Central memory CD8-positive, alpha-beta T cell (primary cell): ENCODE data around the gene TEAD1.

Source experiments
- ATAC-seq: fragments of 150-1000 bp; cut with Tn5 transposase; replicated peaks from 2 replicates; pipeline ENCODE4 v1.10.0; 2022; ENCODE audit warnings: mild to moderate bottlenecking, moderate FRiP score, moderate number of reproducible peaks; ENCODE audit not compliant: poor library complexity, severe bottlenecking; ENCODE audit errors: extremely low read depth
- DNase-seq, 2 donors: peaks; one replicate each; pipeline ENCODE4 v3.0.0; 2021; ENCODE audit warnings: low spot score in 2 of 2
- H3K27ac Mint-ChIP-seq: one replicate; pipeline ENCODE4 v1.8.0; 2022; ENCODE audit warnings: low read depth, mild to moderate bottlenecking, moderate library complexity, mixed read lengths
- H3K27me3 Mint-ChIP-seq: one replicate; pipeline ENCODE4 v1.8.0; 2022; ENCODE audit warnings: mixed read lengths
- H3K36me3 Mint-ChIP-seq: one replicate; pipeline ENCODE4 v1.8.0; 2022; ENCODE audit warnings: mild to moderate bottlenecking, moderate library complexity, mixed read lengths; ENCODE audit not compliant: insufficient read depth
- H3K4me1 Mint-ChIP-seq: one replicate; pipeline ENCODE4 v1.8.0; 2022; ENCODE audit warnings: mixed read lengths
- H3K4me3 Mint-ChIP-seq: one replicate; pipeline ENCODE4 v1.8.0; 2022; ENCODE audit warnings: mild to moderate bottlenecking, moderate library complexity, mixed read lengths
- H3K9me3 Mint-ChIP-seq: one replicate; pipeline ENCODE4 v1.8.0; 2022; ENCODE audit warnings: mixed read lengths

Gene TEAD1

GRCh38 chr11:12682737-12683500, 8.7 kb downstream of the TEAD1 start:
- Mint-ChIP-seq H3K27me3 (peaks cover 95% of the 10 kb centered on the region), H3K4me1 (no peaks in the 10 kb centered on the region), H3K27ac (no peak overlapping the region), H3K36me3 (no peaks in the 10 kb centered on the region), H3K9me3 (no peaks in the 10 kb centered on the region), H3K4me3 (no peak overlapping the region)
- DNase-seq, result no peak
- ATAC-seq, result no peak

GRCh38 chr11:12683874-12684273, 9.7 kb downstream of the TEAD1 start:
- no peaks in the 10 kb centered on the region for H3K9me3 Mint-ChIP-seq
- no peak overlapping the region for H3K4me3 Mint-ChIP-seq
- peaks cover 95% of the 10 kb centered on the region for H3K27me3 Mint-ChIP-seq
- no peaks in the 10 kb centered on the region for H3K36me3 Mint-ChIP-seq
- no peaks in the 10 kb centered on the region for H3K4me1 Mint-ChIP-seq
- ATAC-seq (no peak), DNase-seq (no peak)
- no peak overlapping the region for H3K27ac Mint-ChIP-seq

- Mint-ChIP-seq H3K4me1 (no peaks in the 10 kb centered on the region), H3K9me3 (no peaks in the 10 kb centered on the region), H3K36me3 (peaks cover 1% of the 10 kb centered on the region), H3K27me3 (peaks cover 95% of the 10 kb centered on the region), H3K27ac (no peak overlapping the region), H3K4me3 (no peak overlapping the region)
- DNase-seq (no peak), ATAC-seq (no peak)
Observed at GRCh38 chr11:12684315-12684714, 10.1 kb downstream of the TEAD1 start.

GRCh38 chr11:12684816-12685215, 10.6 kb downstream of the TEAD1 start:
- no peak for DNase-seq
- ATAC-seq, result no peak
- H3K27me3 Mint-ChIP-seq, result peaks cover 92% of the 10 kb centered on the region
- H3K36me3 Mint-ChIP-seq, result peaks cover 1% of the 10 kb centered on the region
- H3K27ac Mint-ChIP-seq, result no peak overlapping the region
- no peaks in the 10 kb centered on the region for H3K4me1 Mint-ChIP-seq
- H3K9me3 Mint-ChIP-seq, result no peaks in the 10 kb centered on the region
- no peak overlapping the region for H3K4me3 Mint-ChIP-seq

- ATAC-seq (no peak), DNase-seq (no peak)
- peaks cover 1% of the 10 kb centered on the region for H3K36me3 Mint-ChIP-seq
- H3K4me1 Mint-ChIP-seq, result no peaks in the 10 kb centered on the region
- H3K4me3 Mint-ChIP-seq, result no peak overlapping the region
- H3K27ac Mint-ChIP-seq, result no peak overlapping the region
- H3K27me3 Mint-ChIP-seq, result peaks cover 93% of the 10 kb centered on the region
- no peaks in the 10 kb centered on the region for H3K9me3 Mint-ChIP-seq
Observed at GRCh38 chr11:12685229-12685628, 11.0 kb downstream of the TEAD1 start.

GRCh38 chr11:12686246-12687060, 12.2 kb downstream of the TEAD1 start:
- Mint-ChIP-seq H3K27me3 (peaks cover 93% of the 10 kb centered on the region), H3K27ac (no peak overlapping the region), H3K4me1 (no peaks in the 10 kb centered on the region), H3K36me3 (peaks cover 1% of the 10 kb centered on the region), H3K4me3 (no peak overlapping the region), H3K9me3 (no peaks in the 10 kb centered on the region)
- ATAC-seq, result no peak
- no peak for DNase-seq

- no peak for ATAC-seq
- H3K4me1 Mint-ChIP-seq, result no peaks in the 10 kb centered on the region
- peaks cover 1% of the 10 kb centered on the region for H3K36me3 Mint-ChIP-seq
- H3K27me3 Mint-ChIP-seq, result peaks cover 89% of the 10 kb centered on the region
- H3K4me3 Mint-ChIP-seq, result no peak overlapping the region
- H3K27ac Mint-ChIP-seq, result no peak overlapping the region
- DNase-seq, result no peak
- H3K9me3 Mint-ChIP-seq, result no peaks in the 10 kb centered on the region
Observed at GRCh38 chr11:12687216-12687623, 13.0 kb downstream of the TEAD1 start.

GRCh38 chr11:12687740-12688139, 13.5 kb downstream of the TEAD1 start:
- ATAC-seq, result no peak
- Mint-ChIP-seq H3K36me3 (peaks cover 1% of the 10 kb centered on the region), H3K4me1 (no peaks in the 10 kb centered on the region), H3K27ac (no peak overlapping the region), H3K4me3 (no peak overlapping the region), H3K9me3 (no peaks in the 10 kb centered on the region), H3K27me3 (peaks cover 84% of the 10 kb centered on the region)
- no peak for DNase-seq

GRCh38 chr11:12689029-12689755, 15.0 kb downstream of the TEAD1 start:
- H3K36me3 Mint-ChIP-seq, result peaks cover 1% of the 10 kb centered on the region
- H3K9me3 Mint-ChIP-seq, result no peaks in the 10 kb centered on the region
- ATAC-seq (no peak), DNase-seq (no peak)
- no peaks in the 10 kb centered on the region for H3K4me1 Mint-ChIP-seq
- peaks cover 84% of the 10 kb centered on the region for H3K27me3 Mint-ChIP-seq
- no peak overlapping the region for H3K4me3 Mint-ChIP-seq
- no peak overlapping the region for H3K27ac Mint-ChIP-seq

GRCh38 chr11:12690663-12691062, 16.4 kb downstream of the TEAD1 start:
- ATAC-seq, result no peak
- H3K27ac Mint-ChIP-seq, result no peak overlapping the region
- H3K27me3 Mint-ChIP-seq, result peaks cover 84% of the 10 kb centered on the region
- H3K4me3 Mint-ChIP-seq, result no peak overlapping the region
- DNase-seq, result no peak
- no peaks in the 10 kb centered on the region for H3K4me1 Mint-ChIP-seq
- peaks cover 1% of the 10 kb centered on the region for H3K36me3 Mint-ChIP-seq
- no peaks in the 10 kb centered on the region for H3K9me3 Mint-ChIP-seq

- no peak for ATAC-seq
- Mint-ChIP-seq H3K4me3 (no peak overlapping the region), H3K9me3 (no peaks in the 10 kb centered on the region), H3K27ac (no peak overlapping the region), H3K27me3 (peaks cover 86% of the 10 kb centered on the region), H3K36me3 (peaks cover 1% of the 10 kb centered on the region), H3K4me1 (no peaks in the 10 kb centered on the region)
- DNase-seq, result no peak
Observed at GRCh38 chr11:12691473-12691872, 17.3 kb downstream of the TEAD1 start.

- Mint-ChIP-seq H3K27me3 (peaks cover 88% of the 10 kb centered on the region), H3K4me1 (no peaks in the 10 kb centered on the region), H3K9me3 (no peaks in the 10 kb centered on the region), H3K4me3 (no peak overlapping the region), H3K36me3 (peaks cover 1% of the 10 kb centered on the region), H3K27ac (no peak overlapping the region)
- no peak for ATAC-seq
- DNase-seq, result no peak
Observed at GRCh38 chr11:12692229-12693075, 18.2 kb downstream of the TEAD1 start.
